ENCODE results near the gene PRKCA.

The PRKCA gene

GRCh38 chr17:66525338-66525737 is 222.9 kb downstream of the PRKCA start:
- DNase-seq = no peak

GRCh38 chr17:66526827-66527226 is 224.4 kb downstream of the PRKCA start:
- peak; percentile 37 for DNase-seq

- no peak for DNase-seq
Measured at GRCh38 chr17:66527335-66527734, 224.9 kb downstream of the PRKCA start.

GRCh38 chr17:66531851-66532295 is 229.5 kb downstream of the PRKCA start:
- DNase-seq = no peak

GRCh38 chr17:66533572-66533971 is 231.2 kb downstream of the PRKCA start:
- no peak for DNase-seq

- DNase-seq = no peak
Measured at GRCh38 chr17:66533986-66534385, 231.6 kb downstream of the PRKCA start.

GRCh38 chr17:66535611-66536010 is 233.2 kb downstream of the PRKCA start:
- no peak for DNase-seq

GRCh38 chr17:66537502-66537901 is 235.1 kb downstream of the PRKCA start:
- no peak for DNase-seq

- DNase-seq = no peak
Measured at GRCh38 chr17:66538776-66539175, 236.4 kb downstream of the PRKCA start.

GRCh38 chr17:66540131-66540781 is 237.8 kb downstream of the PRKCA start:
- no peak for DNase-seq

- DNase-seq = no peak
Measured at GRCh38 chr17:66541461-66542128, 239.2 kb downstream of the PRKCA start.

- peak; percentile 35 for DNase-seq
Measured at GRCh38 chr17:66542129-66542966, 239.9 kb downstream of the PRKCA start.

- no peak for DNase-seq
Measured at GRCh38 chr17:66542967-66543520, 240.6 kb downstream of the PRKCA start.

GRCh38 chr17:66543526-66543925 is 241.1 kb downstream of the PRKCA start:
- DNase-seq = no peak

GRCh38 chr17:66545918-66546317 is 243.5 kb downstream of the PRKCA start:
- DNase-seq = no peak

- DNase-seq = peak; percentile 79
Measured at GRCh38 chr17:66547151-66547865, 244.9 kb downstream of the PRKCA start.

- peak; percentile 38 for DNase-seq
Measured at GRCh38 chr17:66548158-66548557, 245.7 kb downstream of the PRKCA start.

- DNase-seq = no peak
Measured at GRCh38 chr17:66548659-66549310, 246.4 kb downstream of the PRKCA start.

GRCh38 chr17:66549311-66549704 is 246.9 kb downstream of the PRKCA start:
- DNase-seq = peak; percentile 16

GRCh38 chr17:66549731-66550207 is 247.4 kb downstream of the PRKCA start:
- no peak for DNase-seq

GRCh38 chr17:66551839-66552238 is 249.4 kb downstream of the PRKCA start:
- DNase-seq = peak; percentile 79

GRCh38 chr17:66552371-66552770 is 250.0 kb downstream of the PRKCA start:
- peak; percentile 43 for DNase-seq

Measured in DMS53 (cell line).